ENCODE measurements around the gene AIPL1.
"Not testable (repeated sequence)": the region's sequence is repeated elsewhere in the genome, so short reads cannot be mapped to it uniquely, and the experiment has no call there.

Gene AIPL1, protein sequence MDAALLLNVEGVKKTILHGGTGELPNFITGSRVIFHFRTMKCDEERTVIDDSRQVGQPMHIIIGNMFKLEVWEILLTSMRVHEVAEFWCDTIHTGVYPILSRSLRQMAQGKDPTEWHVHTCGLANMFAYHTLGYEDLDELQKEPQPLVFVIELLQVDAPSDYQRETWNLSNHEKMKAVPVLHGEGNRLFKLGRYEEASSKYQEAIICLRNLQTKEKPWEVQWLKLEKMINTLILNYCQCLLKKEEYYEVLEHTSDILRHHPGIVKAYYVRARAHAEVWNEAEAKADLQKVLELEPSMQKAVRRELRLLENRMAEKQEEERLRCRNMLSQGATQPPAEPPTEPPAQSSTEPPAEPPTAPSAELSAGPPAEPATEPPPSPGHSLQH

DNA sequence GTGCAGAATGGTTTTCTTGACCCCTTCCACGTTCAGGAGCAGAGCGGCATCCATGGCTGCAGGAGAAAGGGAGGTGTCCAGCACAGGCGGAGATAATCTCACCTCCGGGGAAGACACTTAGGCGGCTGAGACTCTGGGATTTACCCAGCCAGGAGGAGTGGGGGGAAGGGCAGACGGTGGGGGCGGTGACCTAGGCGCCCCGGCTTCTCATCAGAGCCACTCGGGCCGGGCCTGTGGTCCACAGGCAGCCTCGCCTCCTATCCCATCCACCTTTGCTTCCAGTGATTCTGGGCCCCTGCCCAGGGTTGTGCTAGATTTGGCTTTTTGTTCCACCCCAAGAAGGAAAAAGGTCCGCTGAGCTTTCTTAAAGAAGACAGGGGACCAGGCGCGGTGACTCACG lies at the start of gene AIPL1:
TSS of gene AIPL1 (minus strand) at position 71 of the 400 bp plus-strand sequence. CDS start at position 54, 17 bp downstream.
- no peaks in the 10 kb centered on the region for H3K36me3 ChIP-seq (ENCODE audit: control insufficient read depth, insufficient read depth, low read length)
- H3K4me1 ChIP-seq (ENCODE audit: control insufficient read depth, insufficient read depth, low read length): peaks cover 13% of the 10 kb centered on the region
- no peaks in the 10 kb centered on the region for H3K27me3 ChIP-seq (ENCODE audit: control insufficient read depth, insufficient read depth, low read length)
- no peak within 1 kb of the TSS for H3K9ac ChIP-seq (ENCODE audit: low read depth, low read length)
- no peak within 1 kb of the TSS for H3K27ac ChIP-seq (ENCODE audit: low read depth, low read length)
- peaks cover 10% of the 10 kb centered on the region; the same call in 1 of the 2 replicates for H3K9me3 ChIP-seq (ENCODE audit: control insufficient read depth, insufficient read depth, low read length)
- no peak within 1 kb of the TSS for H3K4me3 ChIP-seq (ENCODE audit: low read depth, low read length)

DNA sequence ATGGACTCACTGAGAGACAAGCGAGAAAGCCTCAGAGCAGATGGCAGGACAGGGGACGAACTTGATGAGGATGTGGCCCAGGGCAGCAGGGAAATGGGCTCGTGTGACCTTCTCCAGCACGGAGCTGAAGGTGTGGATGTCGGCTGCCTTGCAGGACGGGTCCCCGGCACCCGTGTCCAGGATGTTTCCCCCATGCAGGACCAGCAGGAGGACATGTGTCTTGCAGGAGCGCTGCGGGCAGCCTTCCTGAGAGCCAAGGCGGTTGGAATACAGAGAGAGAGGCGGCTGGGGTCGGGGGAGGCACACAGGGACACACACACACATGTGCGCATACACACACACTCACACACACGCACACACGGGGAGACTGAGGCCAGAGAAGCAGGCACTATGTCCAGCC lies 48.6 kb upstream of the AIPL1 start:
- no peaks in the 10 kb centered on the region for H3K27me3 ChIP-seq (ENCODE audit: control insufficient read depth, insufficient read depth, low read length)
- no peaks in the 10 kb centered on the region for H3K9me3 ChIP-seq (ENCODE audit: control insufficient read depth, insufficient read depth, low read length)
- no peak overlapping the region for H3K4me3 ChIP-seq (ENCODE audit: low read depth, low read length)
- H3K4me1 ChIP-seq (ENCODE audit: control insufficient read depth, insufficient read depth, low read length): peaks cover 25% of the 10 kb centered on the region; the same call in 1 of the 2 replicates
- no peak overlapping the region for H3K27ac ChIP-seq (ENCODE audit: low read depth, low read length)
- H3K36me3 ChIP-seq (ENCODE audit: control insufficient read depth, insufficient read depth, low read length): no peaks in the 10 kb centered on the region
- no peak overlapping the region for H3K9ac ChIP-seq (ENCODE audit: low read depth, low read length)

- peaks cover 25% of the 10 kb centered on the region; the same call in 1 of the 2 replicates for H3K4me1 ChIP-seq (ENCODE audit: control insufficient read depth, insufficient read depth, low read length)
- H3K4me3 ChIP-seq (ENCODE audit: low read depth, low read length); H3K9me3 ChIP-seq (ENCODE audit: control insufficient read depth, insufficient read depth, low read length); H3K27me3 ChIP-seq (ENCODE audit: control insufficient read depth, insufficient read depth, low read length); H3K27ac ChIP-seq (ENCODE audit: low read depth, low read length); H3K9ac ChIP-seq (ENCODE audit: low read depth, low read length); H3K36me3 ChIP-seq (ENCODE audit: control insufficient read depth, insufficient read depth, low read length): not testable (repeated sequence)
These were observed 47.9 kb upstream of the AIPL1 start for GRCh38 chr17:6482796-6483195.

DNA sequence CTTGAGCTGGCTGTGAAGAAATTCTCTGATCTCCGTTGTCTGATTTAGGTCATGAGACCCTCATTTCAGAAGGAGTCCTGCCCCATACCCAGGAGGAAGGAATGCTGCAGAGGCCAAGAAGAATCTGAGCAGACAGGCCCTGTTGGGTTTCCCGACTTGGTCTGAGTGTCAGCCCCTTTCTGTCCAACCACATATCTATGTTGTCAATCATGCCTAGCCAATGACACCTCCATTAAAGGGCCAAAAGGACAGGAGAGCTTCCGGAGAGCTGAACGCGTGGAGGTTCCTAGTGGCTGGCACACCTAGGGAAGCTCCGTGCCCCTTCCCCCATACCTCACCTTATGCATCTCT lies 47.2 kb upstream of the AIPL1 start:
- H3K9ac ChIP-seq (ENCODE audit: low read depth, low read length): no peak overlapping the region
- H3K36me3 ChIP-seq (ENCODE audit: control insufficient read depth, insufficient read depth, low read length): no peaks in the 10 kb centered on the region
- no peaks in the 10 kb centered on the region for H3K27me3 ChIP-seq (ENCODE audit: control insufficient read depth, insufficient read depth, low read length)
- peaks cover 20% of the 10 kb centered on the region; the same call in 1 of the 2 replicates for H3K4me1 ChIP-seq (ENCODE audit: control insufficient read depth, insufficient read depth, low read length)
- H3K4me3 ChIP-seq (ENCODE audit: low read depth, low read length): no peak overlapping the region
- H3K27ac ChIP-seq (ENCODE audit: low read depth, low read length): no peak overlapping the region
- H3K9me3 ChIP-seq (ENCODE audit: control insufficient read depth, insufficient read depth, low read length): no peaks in the 10 kb centered on the region

DNA sequence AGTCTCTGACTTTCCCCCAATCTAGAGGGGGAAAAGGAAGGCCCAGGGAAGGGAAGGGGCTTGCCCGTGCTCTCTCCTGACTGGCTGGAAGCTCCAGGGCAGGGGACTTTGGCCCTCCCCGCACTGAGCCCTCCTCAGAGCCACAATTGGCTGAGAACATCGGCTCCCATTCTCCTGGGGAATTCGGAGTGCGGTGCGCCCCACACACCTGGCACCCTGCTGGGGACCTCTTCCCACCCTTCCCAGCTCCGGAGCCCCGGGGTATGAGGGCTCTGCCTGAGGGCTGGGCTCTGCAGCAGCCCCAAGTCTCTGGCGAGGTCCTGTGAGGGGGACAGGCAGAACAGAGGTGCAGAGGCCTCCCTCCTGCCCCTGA lies 45.4 kb upstream of the AIPL1 start:
- Histone ChIP-seq H3K36me3 (ENCODE audit: control insufficient read depth, insufficient read depth, low read length) (no peaks in the 10 kb centered on the region), H3K9ac (ENCODE audit: low read depth, low read length) (no peak overlapping the region), H3K4me3 (ENCODE audit: low read depth, low read length) (no peak overlapping the region), H3K4me1 (ENCODE audit: control insufficient read depth, insufficient read depth, low read length) (peaks cover 13% of the 10 kb centered on the region; the same call in 1 of the 2 replicates), H3K9me3 (ENCODE audit: control insufficient read depth, insufficient read depth, low read length) (no peaks in the 10 kb centered on the region), H3K27ac (ENCODE audit: low read depth, low read length) (no peak overlapping the region), H3K27me3 (ENCODE audit: control insufficient read depth, insufficient read depth, low read length) (no peaks in the 10 kb centered on the region)

GRCh38 chr17:6479622-6480302 lies 44.8 kb upstream of the AIPL1 start:
- Histone ChIP-seq H3K4me1 (ENCODE audit: control insufficient read depth, insufficient read depth, low read length) (peaks cover 16% of the 10 kb centered on the region; the same call in 1 of the 2 replicates), H3K9me3 (ENCODE audit: control insufficient read depth, insufficient read depth, low read length) (no peaks in the 10 kb centered on the region), H3K27me3 (ENCODE audit: control insufficient read depth, insufficient read depth, low read length) (no peaks in the 10 kb centered on the region), H3K27ac (ENCODE audit: low read depth, low read length) (no peak overlapping the region), H3K36me3 (ENCODE audit: control insufficient read depth, insufficient read depth, low read length) (no peaks in the 10 kb centered on the region), H3K9ac (ENCODE audit: low read depth, low read length) (no peak overlapping the region), H3K4me3 (ENCODE audit: low read depth, low read length) (no peak overlapping the region)

DNA sequence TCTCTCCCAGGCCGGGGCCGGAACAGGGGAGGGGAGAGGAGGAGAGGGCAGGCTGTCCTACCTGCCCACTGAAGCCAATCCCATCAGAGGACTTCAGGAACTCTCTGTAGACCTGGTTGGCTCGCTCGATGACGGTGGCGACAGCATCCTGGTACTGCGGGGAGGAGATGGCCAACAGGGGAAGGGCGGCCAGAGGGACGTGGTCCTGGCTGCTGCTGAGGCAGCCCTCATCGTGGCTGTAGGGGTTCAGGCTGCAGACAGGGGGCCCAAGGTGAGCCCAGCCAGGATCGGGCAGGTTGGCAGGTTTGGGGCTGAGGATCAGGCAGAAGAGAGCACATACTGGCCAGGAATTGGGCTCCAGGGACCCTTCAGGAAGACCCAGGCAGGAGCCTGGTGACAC lies 43.6 kb upstream of the AIPL1 start:
- Histone ChIP-seq H3K27me3 (ENCODE audit: control insufficient read depth, insufficient read depth, low read length) (no peaks in the 10 kb centered on the region), H3K9ac (ENCODE audit: low read depth, low read length) (no peak overlapping the region), H3K27ac (ENCODE audit: low read depth, low read length) (no peak overlapping the region), H3K9me3 (ENCODE audit: control insufficient read depth, insufficient read depth, low read length) (no peaks in the 10 kb centered on the region), H3K4me3 (ENCODE audit: low read depth, low read length) (no peak overlapping the region), H3K4me1 (ENCODE audit: control insufficient read depth, insufficient read depth, low read length) (peaks cover 16% of the 10 kb centered on the region; the same call in 1 of the 2 replicates), H3K36me3 (ENCODE audit: control insufficient read depth, insufficient read depth, low read length) (no peaks in the 10 kb centered on the region)

GRCh38 chr17:6477831-6478383 lies 43.0 kb upstream of the AIPL1 start:
- H3K4me1 ChIP-seq (ENCODE audit: control insufficient read depth, insufficient read depth, low read length): peaks cover 17% of the 10 kb centered on the region
- H3K27me3 ChIP-seq (ENCODE audit: control insufficient read depth, insufficient read depth, low read length): no peaks in the 10 kb centered on the region
- no peaks in the 10 kb centered on the region for H3K9me3 ChIP-seq (ENCODE audit: control insufficient read depth, insufficient read depth, low read length)
- H3K4me3 ChIP-seq (ENCODE audit: low read depth, low read length): no peak overlapping the region
- no peaks in the 10 kb centered on the region for H3K36me3 ChIP-seq (ENCODE audit: control insufficient read depth, insufficient read depth, low read length)
- no peak overlapping the region for H3K27ac ChIP-seq (ENCODE audit: low read depth, low read length)
- H3K9ac ChIP-seq (ENCODE audit: low read depth, low read length): no peak overlapping the region

DNA sequence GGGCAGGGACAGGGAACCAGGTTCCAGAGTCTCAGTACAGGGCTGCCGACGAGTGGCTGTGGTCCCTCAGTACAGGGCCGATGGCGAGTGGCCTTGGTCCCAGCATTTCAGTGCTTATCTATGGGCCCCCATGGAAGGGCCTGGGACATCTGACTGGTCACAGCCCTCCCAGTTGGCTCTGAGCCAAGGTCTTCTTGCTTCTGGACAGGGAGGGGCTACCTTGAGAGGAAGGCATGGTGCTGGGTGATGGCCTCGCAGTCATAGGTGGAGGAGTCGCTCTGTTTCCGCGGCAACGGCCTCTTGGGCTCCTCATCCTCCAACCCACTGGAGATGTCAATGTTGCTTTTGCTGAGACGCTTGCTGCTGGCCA lies 41.9 kb upstream of the AIPL1 start:
- Histone ChIP-seq H3K9ac (ENCODE audit: low read depth, low read length) (no peak overlapping the region), H3K4me3 (ENCODE audit: low read depth, low read length) (no peak overlapping the region), H3K27me3 (ENCODE audit: control insufficient read depth, insufficient read depth, low read length) (no peaks in the 10 kb centered on the region), H3K9me3 (ENCODE audit: control insufficient read depth, insufficient read depth, low read length) (no peaks in the 10 kb centered on the region), H3K27ac (ENCODE audit: low read depth, low read length) (no peak overlapping the region), H3K4me1 (ENCODE audit: control insufficient read depth, insufficient read depth, low read length) (peaks cover 28% of the 10 kb centered on the region), H3K36me3 (ENCODE audit: control insufficient read depth, insufficient read depth, low read length) (no peaks in the 10 kb centered on the region)

DNA sequence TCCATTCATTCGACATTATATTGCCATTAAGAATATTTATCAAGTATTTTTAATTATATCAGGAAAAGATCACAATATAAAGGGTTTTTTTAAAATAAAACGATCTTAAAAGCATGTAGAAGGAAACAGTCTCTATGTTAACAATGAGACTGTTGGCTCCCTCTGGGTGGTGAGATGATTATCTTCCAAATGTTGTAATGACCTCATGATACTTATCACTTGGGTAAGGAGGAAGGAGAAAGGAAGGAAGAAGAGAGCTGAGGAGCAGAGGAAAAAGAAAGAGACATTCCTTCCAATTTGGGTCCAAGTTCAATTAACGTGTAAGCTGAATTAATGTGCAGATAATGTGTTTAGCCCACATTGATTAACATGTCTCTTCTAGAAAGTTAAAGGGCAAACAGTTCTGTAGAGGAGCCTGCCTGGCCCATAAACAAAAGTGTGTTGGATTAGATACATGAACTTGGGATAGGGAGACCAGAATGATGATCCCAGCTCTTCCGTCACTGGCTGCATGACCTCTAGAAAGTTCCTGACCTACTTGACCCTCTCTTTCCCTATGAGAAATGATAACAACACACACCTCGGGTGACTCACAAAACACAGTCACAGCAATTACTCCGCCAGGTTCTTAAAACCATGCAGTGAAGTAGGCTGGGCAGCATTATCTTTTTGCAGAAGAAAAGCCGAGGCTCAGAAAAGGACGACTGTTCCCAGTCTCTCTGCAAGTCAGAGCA lies 41.3 kb upstream of the AIPL1 start:
- no peaks in the 10 kb centered on the region for H3K36me3 ChIP-seq (ENCODE audit: control insufficient read depth, insufficient read depth, low read length)

More for the DNA sequence above, 41.3 kb upstream of the AIPL1 start:
- Histone ChIP-seq H3K27me3 (ENCODE audit: control insufficient read depth, insufficient read depth, low read length) (no peaks in the 10 kb centered on the region), H3K4me3 (ENCODE audit: low read depth, low read length) (no peak overlapping the region), H3K27ac (ENCODE audit: low read depth, low read length) (no peak overlapping the region), H3K4me1 (ENCODE audit: control insufficient read depth, insufficient read depth, low read length) (peaks cover 31% of the 10 kb centered on the region), H3K9ac (ENCODE audit: low read depth, low read length) (no peak overlapping the region), H3K9me3 (ENCODE audit: control insufficient read depth, insufficient read depth, low read length) (no peaks in the 10 kb centered on the region)
